Naive thymus-derived CD4-positive, alpha-beta T cell (primary cell): ENCODE measurements around the gene EEF2. TPM values are rescaled to one million over a fixed set of nuclear protein-coding genes. Genes with fewer than 3 reads are reported as not detected.

Experiments
- ATAC-seq: fragments of 150-1000 bp; cut with Tn5 transposase; 2 replicates; pipeline ENCODE4 v1.10.0; 2021; ENCODE audit warnings: mild to moderate bottlenecking, moderate library complexity
- CTCF ChIA-PET: fragments of 350-600 bp; sonication (Branson Sonifier 250); formaldehyde crosslinking; loops from one replicate; lab custom pipeline; 2021; ENCODE audit warnings: antibody characterized with exemption; lab: Charles Lee
- POLR2A ChIA-PET: fragments of 350-600 bp; sonication (Branson Sonifier 250); formaldehyde crosslinking; loops from one replicate; lab custom pipeline; 2021; ENCODE audit warnings: antibody characterized with exemption, inconsistent platforms; lab: Charles Lee
- DNase-seq, 9 donors: peaks; one replicate each; pipeline versions ENCODE4 v3.0.0 to v3.0.0-alpha.2; 2020 to 2022; ENCODE audit warnings: mixed read lengths in 1 of 9
- H3K27ac ChIP-seq: one replicate; pipeline ENCODE4 v1.7.0; 2013; ENCODE audit warnings: mild to moderate bottlenecking, low read depth, low read length, moderate library complexity
- H3K27me3 ChIP-seq, 2 donors: one replicate each; pipeline ENCODE4 v1.7.0; 2013; ENCODE audit warnings: low read length in 2 of 2, mild to moderate bottlenecking in 2 of 2, moderate library complexity in 2 of 2; ENCODE audit not compliant: control insufficient read depth in 2 of 2, insufficient read depth in 2 of 2
- H3K36me3 ChIP-seq, 3 experiments: 1 replicate in 2 of 3; 2 replicates in 1 of 3; pipeline ENCODE4 v1.7.0; 2013; ENCODE audit warnings: low read length in 3 of 3, mild to moderate bottlenecking in 3 of 3, moderate library complexity in 1 of 3; ENCODE audit not compliant: insufficient read depth in 3 of 3, control insufficient read depth in 2 of 3
- H3K4me1 ChIP-seq, 2 donors: one replicate each; pipeline ENCODE4 v1.7.0; 2013; ENCODE audit warnings: low read length in 2 of 2, mild to moderate bottlenecking in 2 of 2, moderate library complexity in 1 of 2; ENCODE audit not compliant: control insufficient read depth in 2 of 2, insufficient read depth in 2 of 2
- H3K4me3 ChIP-seq: 2 replicates; pipeline ENCODE4 v1.7.0; 2013; ENCODE audit warnings: mild to moderate bottlenecking, low read length
- H3K9me3 ChIP-seq, 3 experiments: 1 replicate in 2 of 3; 2 replicates in 1 of 3; pipeline ENCODE4 v1.7.0; 2013; ENCODE audit warnings: low read length in 3 of 3; ENCODE audit not compliant: control insufficient read depth in 2 of 3
- H3K27ac Mint-ChIP-seq, 9 donors: one replicate each; pipeline ENCODE4 v1.8.0; 2020 to 2022; ENCODE audit warnings: mixed read lengths in 9 of 9, mild to moderate bottlenecking in 8 of 9, moderate library complexity in 5 of 9, inconsistent platforms in 2 of 9
- H3K27me3 Mint-ChIP-seq, 5 donors: one replicate each; pipeline ENCODE4 v1.8.0; 2021 to 2022; ENCODE audit warnings: mixed read lengths in 5 of 5, mild to moderate bottlenecking in 1 of 5
- H3K36me3 Mint-ChIP-seq, 5 donors: one replicate each; pipeline ENCODE4 v1.8.0; 2020 to 2022; ENCODE audit warnings: mixed read lengths in 5 of 5, mild to moderate bottlenecking in 3 of 5, inconsistent platforms in 1 of 5
- H3K4me1 Mint-ChIP-seq, 7 donors: one replicate each; pipeline ENCODE4 v1.8.0; 2020 to 2022; ENCODE audit warnings: mixed read lengths in 7 of 7, mild to moderate bottlenecking in 3 of 7, inconsistent platforms in 1 of 7
- H3K4me3 Mint-ChIP-seq, 10 donors: one replicate each; pipeline ENCODE4 v1.8.0; 2020 to 2022; ENCODE audit warnings: mild to moderate bottlenecking in 10 of 10, mixed read lengths in 10 of 10, moderate library complexity in 6 of 10, inconsistent platforms in 2 of 10
- H3K9me3 Mint-ChIP-seq, 11 donors: one replicate each; pipeline ENCODE4 v1.8.0; 2020 to 2022; ENCODE audit warnings: mixed read lengths in 11 of 11, mild to moderate bottlenecking in 4 of 11, inconsistent platforms in 1 of 11, moderate library complexity in 1 of 11
- intact Hi-C, 2 donors: fragments of 100-400 bp; cut with micrococcal nuclease; formaldehyde crosslinking; loops; one replicate each; pipeline ENCODE4 v1.15.1; 2023
- polyA plus RNA-seq, 2 donors: library from polyadenylated mRNA; unstranded; fragments of 300-500 nt; fragmentation: Illumina TruSeq; gene quantifications; one replicate each; pipeline ENCODE4 v1.2.3, GENCODE V29; 2021
- total RNA-seq, 6 experiments: library from RNA in 5 of 6; stranded (reverse) in 5 of 6; gene quantifications; 1 replicate in 5 of 6; 2 replicates in 1 of 6; pipeline ENCODE4 v1.2.3 and lab custom pipeline; 2021 to 2026

EEF2 gene
- total and polyA plus RNA-seq, 7 experiments from 2014 or later: 611 to 2,674 (median 2,232) TPM

GRCh38 chr19:3982701-3983541 lies 2.3 kb downstream of the EEF2 start:
- no peaks in the 10 kb centered on the region for H3K27me3 Mint-ChIP-seq
- Histone ChIP-seq H3K27ac (peak overlapping the region; percentile 87), H3K36me3 (peaks cover 40 to 70% (median 41%) of the 10 kb centered on the region in 3 experiments), H3K4me1 (peaks cover 37 to 43% of the 10 kb centered on the region in 2 donors), H3K27me3 (no peaks in the 10 kb centered on the region), H3K9me3 (no peaks in the 10 kb centered on the region), H3K4me3 (no peak overlapping the region)
- H3K9me3 Mint-ChIP-seq: no peaks in the 10 kb centered on the region
- intact Hi-C loops: loop anchor here in 1 of 2 donors (10.0 kb wide), 1 partner anchor 478 kb away; the partner anchor contains the start of genes DOHH and FZR1
- DNase-seq (no peak), ATAC-seq (no peak)
- peaks cover 4 to 37% (median 21%) of the 10 kb centered on the region in 5 donors for H3K36me3 Mint-ChIP-seq
- CTCF ChIA-PET: interaction anchor here (3.1 kb wide), 1 partner anchor 157 kb away, joined by 16 read pairs; no protein-coding TSS in a partner anchor
- H3K4me1 Mint-ChIP-seq: peaks cover 30 to 57% (median 49%) of the 10 kb centered on the region in 7 donors
- peak overlapping the region; percentile 91 to 99 (median 98) for H3K4me3 Mint-ChIP-seq
- peak overlapping the region; percentile 72 to 97 (median 93) for H3K27ac Mint-ChIP-seq
- POLR2A ChIA-PET: interaction anchor here (0.6 to 2.2 kb wide), 2 partner anchors 11 to 18 kb away, joined by 3 to 12 read pairs; partner anchors contain the start of gene DAPK3

- H3K9me3 Mint-ChIP-seq: no peaks in the 10 kb centered on the region
- H3K36me3 ChIP-seq: peaks cover 45 to 79% (median 47%) of the 10 kb centered on the region in 3 experiments
- H3K4me3 Mint-ChIP-seq: peak overlapping the region in 5 of 10 donors; percentile 17 to 97 (median 75)
- no peak for DNase-seq
- ChIA-PET CTCF (no interaction called here), POLR2A (interaction anchor here (1.1 to 2.2 kb wide), 2 partner anchors 11 to 25 kb away, joined by 3 to 12 read pairs; partner anchors contain the start of genes DAPK3 and PIAS4)
- peaks cover 27 to 52% (median 43%) of the 10 kb centered on the region in 7 donors for H3K4me1 Mint-ChIP-seq
- no peaks in the 10 kb centered on the region for H3K9me3 ChIP-seq
- intact Hi-C loops: loop anchor here in 1 of 2 donors (10.0 kb wide), 1 partner anchor 477 kb away; the partner anchor contains the start of genes DOHH and FZR1
- H3K27me3 Mint-ChIP-seq: no peaks in the 10 kb centered on the region
- peaks cover 31 to 36% of the 10 kb centered on the region in 2 donors for H3K4me1 ChIP-seq
- peak overlapping the region in 5 of 9 donors; percentile 9 to 76 (median 22) for H3K27ac Mint-ChIP-seq
- no peak overlapping the region for H3K4me3 ChIP-seq
- no peaks in the 10 kb centered on the region for H3K27me3 ChIP-seq
- peaks cover 4 to 44% (median 21%) of the 10 kb centered on the region in 5 donors for H3K36me3 Mint-ChIP-seq
- ATAC-seq: no peak
- no peak overlapping the region for H3K27ac ChIP-seq
These were observed 3.3 kb downstream of the EEF2 start for GRCh38 chr19:3981736-3982681.

DNA sequence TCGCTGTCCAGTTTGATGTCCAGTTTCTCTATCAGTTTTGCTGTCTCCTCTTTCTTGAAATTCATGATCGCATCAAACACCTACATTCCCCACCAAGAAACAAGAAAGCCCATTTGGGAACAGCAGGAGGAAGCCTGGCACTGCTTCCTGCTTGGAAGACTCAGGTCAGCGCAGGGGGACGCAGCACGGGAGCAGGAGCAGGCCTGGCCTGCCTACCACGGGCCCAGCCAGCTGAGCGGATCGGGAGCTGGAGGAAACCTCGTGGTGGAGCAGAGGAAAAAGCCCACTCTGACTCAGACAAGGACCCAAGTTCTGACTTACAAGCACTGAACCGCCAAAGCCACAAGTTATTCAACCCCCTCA lies 3.9 kb downstream of the EEF2 start:
- no peak for DNase-seq
- Mint-ChIP-seq H3K9me3 (no peaks in the 10 kb centered on the region), H3K4me1 (peaks cover 22 to 46% (median 37%) of the 10 kb centered on the region in 7 donors), H3K36me3 (peaks cover 4 to 44% (median 21%) of the 10 kb centered on the region in 5 donors), H3K27me3 (no peaks in the 10 kb centered on the region), H3K4me3 (peak overlapping the region in 1 of 10 donors; percentile 48), H3K27ac (peak overlapping the region in 2 of 9 donors; percentile 14 to 19)
- H3K36me3 ChIP-seq: peaks cover 47 to 86% (median 48%) of the 10 kb centered on the region in 3 experiments
- H3K4me3 ChIP-seq: no peak overlapping the region
- CTCF ChIA-PET: no interaction called here
- POLR2A ChIA-PET: interaction anchor here (1.1 to 2.2 kb wide), 2 partner anchors 10 to 26 kb away, joined by 3 to 12 read pairs; partner anchors contain the start of genes DAPK3 and PIAS4
- H3K27me3 ChIP-seq: no peaks in the 10 kb centered on the region
- ATAC-seq: no peak
- peaks cover 24 to 33% of the 10 kb centered on the region in 2 donors for H3K4me1 ChIP-seq
- intact Hi-C loops: loop anchor here in 1 of 2 donors (10.0 kb wide), 1 partner anchor 477 kb away; the partner anchor contains the start of genes DOHH and FZR1
- H3K9me3 ChIP-seq: no peaks in the 10 kb centered on the region
- H3K27ac ChIP-seq: no peak overlapping the region

GRCh38 chr19:3980353-3981251 lies 4.7 kb downstream of the EEF2 start:
- H3K9me3 ChIP-seq: no peaks in the 10 kb centered on the region
- intact Hi-C loops: loop anchor here in 1 of 2 donors (10.0 kb wide), 1 partner anchor 476 kb away; the partner anchor contains the start of genes DOHH and FZR1
- no peaks in the 10 kb centered on the region for H3K9me3 Mint-ChIP-seq
- peaks cover 22 to 39% (median 29%) of the 10 kb centered on the region in 7 donors for H3K4me1 Mint-ChIP-seq
- no peak overlapping the region for H3K4me3 Mint-ChIP-seq
- peak in 1 of 9 donors; percentile 5 for DNase-seq
- H3K4me1 ChIP-seq: peaks cover 17 to 26% of the 10 kb centered on the region in 2 donors
- peaks cover 4 to 44% (median 21%) of the 10 kb centered on the region in 5 donors for H3K36me3 Mint-ChIP-seq
- no peaks in the 10 kb centered on the region for H3K27me3 Mint-ChIP-seq
- no peak overlapping the region for H3K27ac Mint-ChIP-seq
- ChIA-PET CTCF (no interaction called here), POLR2A (interaction anchor here (1.1 kb wide), 2 partner anchors 10 to 27 kb away, joined by 3 read pairs; partner anchors contain the start of gene PIAS4)
- no peaks in the 10 kb centered on the region for H3K27me3 ChIP-seq
- peaks cover 47 to 93% (median 49%) of the 10 kb centered on the region in 3 experiments for H3K36me3 ChIP-seq
- no peak for ATAC-seq
- H3K27ac ChIP-seq: no peak overlapping the region
- no peak overlapping the region for H3K4me3 ChIP-seq

- peaks cover 15 to 25% of the 10 kb centered on the region in 2 donors for H3K4me1 ChIP-seq
- H3K9me3 Mint-ChIP-seq: no peaks in the 10 kb centered on the region
- peak overlapping the region in 2 of 10 donors; percentile 32 to 38 for H3K4me3 Mint-ChIP-seq
- H3K36me3 ChIP-seq: peaks cover 47 to 95% (median 49%) of the 10 kb centered on the region in 3 experiments
- H3K27me3 ChIP-seq: no peaks in the 10 kb centered on the region
- H3K27me3 Mint-ChIP-seq: no peaks in the 10 kb centered on the region
- ChIA-PET CTCF (no interaction called here), POLR2A (interaction anchor here (0.6 to 1.1 kb wide), 3 partner anchors 9 to 26 kb away, joined by 3 read pairs; partner anchors contain the start of gene DAPK3)
- H3K4me3 ChIP-seq: no peak overlapping the region
- ATAC-seq (peak; percentile 18), DNase-seq (peak in 1 of 9 donors; percentile 9)
- peaks cover 22 to 39% (median 24%) of the 10 kb centered on the region in 7 donors for H3K4me1 Mint-ChIP-seq
- H3K27ac ChIP-seq: no peak overlapping the region
- peaks cover 4 to 44% (median 19%) of the 10 kb centered on the region in 5 donors for H3K36me3 Mint-ChIP-seq
- H3K27ac Mint-ChIP-seq: peak overlapping the region in 2 of 9 donors; percentile 67 to 77
- intact Hi-C loops: loop anchor here in 1 of 2 donors (10.0 kb wide), 1 partner anchor 475 kb away; the partner anchor contains the start of genes DOHH and FZR1
- H3K9me3 ChIP-seq: no peaks in the 10 kb centered on the region
These were observed 5.5 kb downstream of the EEF2 start for GRCh38 chr19:3979674-3980352.
